CD14-positive monocyte (primary cell): Measurements from ENCODE around the gene DYSF. TPM values are rescaled to one million over a fixed set of nuclear protein-coding genes. Genes with fewer than 3 reads are reported as not detected.

Source experiments
- DNase-seq, 3 donors: peaks; one replicate each; pipeline ENCODE4 v3.0.0-alpha.2; 2011 to 2022
- H2AFZ ChIP-seq: 2 replicates; pipeline ENCODE4 v1.6.0; 2012; ENCODE audit warnings: mild to moderate bottlenecking, low read depth, low read length, inconsistent platforms; ENCODE audit not compliant: insufficient read depth, poor library complexity, severe bottlenecking
- H3K27ac ChIP-seq, 2 donors: 1 replicate in 1 of 2; 2 replicates in 1 of 2; pipeline ENCODE4 v1.5.1; 2012 to 2013; ENCODE audit warnings: low read length in 2 of 2, control low read depth in 1 of 2, inconsistent platforms in 1 of 2, low read depth in 1 of 2, mild to moderate bottlenecking in 1 of 2
- H3K27me3 ChIP-seq, 2 donors: one replicate each; pipeline versions ENCODE4 v1.6.0 to v1.6.1; 2011 to 2013; ENCODE audit warnings: low read length in 2 of 2; ENCODE audit not compliant: control insufficient read depth in 2 of 2, insufficient read depth in 2 of 2
- H3K36me3 ChIP-seq, 2 donors: replicated peaks in 1 of 2; 1 replicate in 1 of 2; 2 replicates in 1 of 2; pipeline versions ENCODE4 v1.5.1 to v1.6.1; 2012 to 2013; ENCODE audit warnings: low read length in 2 of 2, control low read depth in 1 of 2, inconsistent platforms in 1 of 2, mild to moderate bottlenecking in 1 of 2; ENCODE audit not compliant: insufficient read depth in 2 of 2, control insufficient read depth in 1 of 2
- H3K4me1 ChIP-seq, 2 donors: 1 replicate in 1 of 2; 2 replicates in 1 of 2; pipeline versions ENCODE4 v1.5.1 to v1.6.1; 2012 to 2013; ENCODE audit warnings: low read length in 2 of 2, control low read depth in 1 of 2, inconsistent platforms in 1 of 2, mild to moderate bottlenecking in 1 of 2, moderate library complexity in 1 of 2; ENCODE audit not compliant: insufficient read depth in 2 of 2, control insufficient read depth in 1 of 2
- H3K4me2 ChIP-seq: replicated peaks from 2 replicates; pipeline ENCODE3; 2012; ENCODE audit warnings: low read length, moderate library complexity, mild to moderate bottlenecking; ENCODE audit not compliant: poor library complexity, severe bottlenecking; ENCODE audit errors: extremely low read depth
- H3K4me3 ChIP-seq, 3 experiments: fragments of 200-600 bp in 1 of 3; sonication (generic) in 1 of 3; replicated peaks in 1 of 3; 1 replicate in 2 of 3; 2 replicates in 1 of 3; pipeline ENCODE4 v1.5.1; 2011 to 2013; ENCODE audit warnings: low read length in 3 of 3, mild to moderate bottlenecking in 3 of 3, control low read depth in 2 of 3, low read depth in 2 of 3, inconsistent platforms in 1 of 3, moderate library complexity in 1 of 3
- H3K79me2 ChIP-seq: 2 replicates; pipeline ENCODE4 v1.6.0; 2012; ENCODE audit warnings: mild to moderate bottlenecking, control low read depth, inconsistent platforms, low read length, moderate library complexity; ENCODE audit not compliant: insufficient read depth
- H3K9ac ChIP-seq: 2 replicates; pipeline ENCODE4 v1.6.0; 2017; ENCODE audit warnings: low read length, mild to moderate bottlenecking; ENCODE audit not compliant: insufficient read depth, poor library complexity, severe bottlenecking
- H3K9me3 ChIP-seq, 2 donors: replicated peaks in 1 of 2; 1 replicate in 1 of 2; 2 replicates in 1 of 2; pipeline versions ENCODE4 v1.5.1 to v1.6.1; 2012 to 2013; ENCODE audit warnings: low read length in 2 of 2, control low read depth in 1 of 2; ENCODE audit not compliant: control insufficient read depth in 1 of 2, insufficient read depth in 1 of 2
- H4K20me1 ChIP-seq: 2 replicates; pipeline ENCODE4 v1.6.0; 2012; ENCODE audit warnings: mild to moderate bottlenecking, low read length, control low read depth, moderate library complexity; ENCODE audit not compliant: insufficient read depth
- H3K27ac Mint-ChIP-seq, 7 donors: one replicate each; pipeline ENCODE4 v1.8.0; 2020; ENCODE audit warnings: mild to moderate bottlenecking in 7 of 7, mixed read lengths in 7 of 7, moderate library complexity in 6 of 7, inconsistent platforms in 2 of 7
- H3K27me3 Mint-ChIP-seq, 3 donors: one replicate each; pipeline ENCODE4 v1.8.0; 2021 to 2022; ENCODE audit warnings: low read depth in 3 of 3, mild to moderate bottlenecking in 3 of 3, mixed read lengths in 3 of 3, moderate library complexity in 3 of 3, inconsistent platforms in 1 of 3
- H3K36me3 Mint-ChIP-seq, 2 donors: one replicate each; pipeline ENCODE4 v1.8.0; 2020; ENCODE audit warnings: mixed read lengths in 2 of 2, inconsistent platforms in 1 of 2, mild to moderate bottlenecking in 1 of 2
- H3K4me1 Mint-ChIP-seq: one replicate; pipeline ENCODE4 v1.8.0; 2020; ENCODE audit warnings: mild to moderate bottlenecking, mixed read lengths
- H3K4me3 Mint-ChIP-seq, 2 donors: one replicate each; pipeline ENCODE4 v1.8.0; 2020; ENCODE audit warnings: mild to moderate bottlenecking in 2 of 2, mixed read lengths in 2 of 2, moderate library complexity in 1 of 2
- H3K9me3 Mint-ChIP-seq, 7 donors: one replicate each; pipeline ENCODE4 v1.8.0; 2020 to 2022; ENCODE audit warnings: mixed read lengths in 7 of 7, mild to moderate bottlenecking in 6 of 7, moderate library complexity in 6 of 7, inconsistent platforms in 2 of 7
- WGBS: methylation state at CpG from one replicate; pipeline ENCODE4 v1.1.5; 2013; ENCODE audit warnings: missing lambda C conversion rate; ENCODE audit not compliant: insufficient coverage; 5-methylcytosine and 5-hydroxymethylcytosine counted together
- intact Hi-C, 2 donors: fragments of 100-400 bp; cut with micrococcal nuclease; formaldehyde crosslinking; loops; one replicate each; pipeline versions ENCODE4 v1.15.0 to v1.15.1; 2023
- polyA plus RNA-seq, 3 donors: library from polyadenylated mRNA; depleted of rRNA in 1 of 3; unstranded in 2 of 3; stranded (reverse) in 1 of 3; fragments of 300-500 nt in 2 of 3; fragments of >200 nt in 1 of 3; fragmentation: Illumina TruSeq in 2 of 3; gene quantifications; 1 replicate in 2 of 3; 2 replicates in 1 of 3; pipeline ENCODE4 v1.2.3, GENCODE V29; 2012 to 2021
- TF ChIP-seq, protein P1 (sequence below): fragments of 200-600 bp; IDR thresholded peaks from one replicate; pipeline ENCODE4 v1.8.0; 2022; ENCODE audit warnings: antibody characterized with exemption, mild to moderate bottlenecking

Gene DYSF
- polyA plus RNA-seq, 3 donors = 16.1 to 72.5 (median 31.2) TPM

DNA sequence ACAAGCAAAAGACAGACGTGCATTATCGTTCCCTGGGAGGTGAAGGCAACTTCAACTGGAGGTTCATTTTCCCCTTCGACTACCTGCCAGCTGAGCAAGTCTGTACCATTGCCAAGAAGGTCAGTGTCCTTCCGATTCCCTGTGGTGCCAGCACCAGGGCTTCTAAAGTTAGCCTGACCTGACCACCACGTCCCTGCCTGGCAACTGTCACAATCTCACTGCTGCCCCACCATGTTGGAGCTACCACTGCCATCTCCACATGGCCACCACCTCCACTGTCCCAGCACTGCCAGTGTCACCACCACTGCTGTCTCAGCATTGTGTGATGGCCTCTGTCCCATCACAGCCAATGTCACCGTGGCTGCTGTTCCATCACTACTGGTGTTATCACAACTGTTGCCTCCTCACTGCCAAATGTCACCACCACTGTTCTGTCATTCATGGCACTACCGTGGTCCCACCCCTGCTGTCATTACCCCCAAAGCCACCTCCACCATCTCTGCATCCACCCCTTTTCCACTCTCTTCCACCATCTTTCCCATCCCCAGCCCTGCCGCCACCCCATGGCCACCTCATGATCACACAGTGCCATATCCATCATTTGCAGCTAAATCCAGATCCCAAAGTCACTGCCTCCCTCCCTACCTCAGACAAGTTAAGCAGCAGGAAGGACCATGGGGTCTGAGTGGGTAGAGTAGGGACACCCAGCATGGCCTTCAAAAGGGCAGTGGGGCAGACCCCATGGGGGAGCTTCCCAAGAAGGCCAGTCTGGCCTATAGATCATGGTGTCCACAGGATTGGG lies 216.5 kb downstream of the DYSF start:
- Mint-ChIP-seq H3K4me1 (no peaks in the 10 kb centered on the region), H3K36me3 (peaks cover 26 to 90% of the 10 kb centered on the region in 2 donors), H3K27me3 (peaks cover 2 to 4% (median 3%) of the 10 kb centered on the region in 3 donors), H3K9me3 (peaks cover 0 to 2% (median 0%) of the 10 kb centered on the region in 7 donors), H3K27ac (no peak overlapping the region), H3K4me3 (no peak overlapping the region)
- no peaks in the 10 kb centered on the region for H3K4me1 ChIP-seq
- no peaks in the 10 kb centered on the region for H3K27me3 ChIP-seq
- H4K20me1 ChIP-seq = peaks cover 50% of the 10 kb centered on the region
- DNase-seq = no peak
- TF ChIP-seq, protein P1, sequence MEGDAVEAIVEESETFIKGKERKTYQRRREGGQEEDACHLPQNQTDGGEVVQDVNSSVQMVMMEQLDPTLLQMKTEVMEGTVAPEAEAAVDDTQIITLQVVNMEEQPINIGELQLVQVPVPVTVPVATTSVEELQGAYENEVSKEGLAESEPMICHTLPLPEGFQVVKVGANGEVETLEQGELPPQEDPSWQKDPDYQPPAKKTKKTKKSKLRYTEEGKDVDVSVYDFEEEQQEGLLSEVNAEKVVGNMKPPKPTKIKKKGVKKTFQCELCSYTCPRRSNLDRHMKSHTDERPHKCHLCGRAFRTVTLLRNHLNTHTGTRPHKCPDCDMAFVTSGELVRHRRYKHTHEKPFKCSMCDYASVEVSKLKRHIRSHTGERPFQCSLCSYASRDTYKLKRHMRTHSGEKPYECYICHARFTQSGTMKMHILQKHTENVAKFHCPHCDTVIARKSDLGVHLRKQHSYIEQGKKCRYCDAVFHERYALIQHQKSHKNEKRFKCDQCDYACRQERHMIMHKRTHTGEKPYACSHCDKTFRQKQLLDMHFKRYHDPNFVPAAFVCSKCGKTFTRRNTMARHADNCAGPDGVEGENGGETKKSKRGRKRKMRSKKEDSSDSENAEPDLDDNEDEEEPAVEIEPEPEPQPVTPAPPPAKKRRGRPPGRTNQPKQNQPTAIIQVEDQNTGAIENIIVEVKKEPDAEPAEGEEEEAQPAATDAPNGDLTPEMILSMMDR = no peak
- 97% methylated on average over 7 of the region's 8 CpGs for WGBS
- H3K79me2 ChIP-seq = no peaks in the 10 kb centered on the region
- no peak overlapping the region for H3K9ac ChIP-seq
- H3K4me3 ChIP-seq = no peak overlapping the region
- no peak overlapping the region for H2AFZ ChIP-seq
- H3K4me2 ChIP-seq = no peak overlapping the region
- no peak overlapping the region for H3K27ac ChIP-seq
- H3K9me3 ChIP-seq = no peaks in the 10 kb centered on the region
- H3K36me3 ChIP-seq = peaks cover 79 to 100% of the 10 kb centered on the region in 2 donors
- intact Hi-C loops = no loop called here

DNA sequence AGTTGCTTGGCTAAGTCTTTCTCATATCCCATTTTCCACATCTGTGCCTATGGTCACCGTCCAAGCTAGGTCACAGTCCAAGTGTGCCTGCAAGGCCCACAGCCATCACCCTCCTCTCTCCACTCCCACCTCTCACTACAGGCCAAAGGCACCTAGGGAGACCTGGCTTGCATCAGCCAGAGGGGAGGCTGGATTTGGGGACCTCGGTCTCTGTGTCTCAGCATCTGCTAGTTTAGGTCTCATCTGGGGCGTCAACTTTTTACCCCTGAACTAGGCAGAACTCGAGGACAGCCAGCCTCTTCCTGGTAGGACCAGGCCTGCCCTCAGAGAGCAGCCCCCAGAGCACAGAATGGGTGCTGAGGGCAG lies 217.1 kb downstream of the DYSF start:
- no peak overlapping the region for H2AFZ ChIP-seq
- H3K4me2 ChIP-seq = no peak overlapping the region
- 90% methylated on average over 4 of the region's 4 CpGs for WGBS
- peaks cover 75 to 100% of the 10 kb centered on the region in 2 donors for H3K36me3 ChIP-seq
- no peak overlapping the region for H3K9ac ChIP-seq
- H3K27ac ChIP-seq = no peak overlapping the region
- no peaks in the 10 kb centered on the region for H3K4me1 ChIP-seq
- no peak for DNase-seq
- no peaks in the 10 kb centered on the region for H3K9me3 ChIP-seq
- H3K4me3 ChIP-seq = no peak overlapping the region
- peaks cover 0 to 2% (median 0%) of the 10 kb centered on the region in 7 donors for H3K9me3 Mint-ChIP-seq
- no peak overlapping the region for H3K4me3 Mint-ChIP-seq
- TF ChIP-seq, protein P1 = no peak
- no peaks in the 10 kb centered on the region for H3K79me2 ChIP-seq
- H3K27me3 Mint-ChIP-seq = peaks cover 2 to 4% (median 3%) of the 10 kb centered on the region in 3 donors
- H3K36me3 Mint-ChIP-seq = peaks cover 32 to 90% of the 10 kb centered on the region in 2 donors
- intact Hi-C loops = no loop called here
- no peak overlapping the region for H3K27ac Mint-ChIP-seq
- no peaks in the 10 kb centered on the region for H3K4me1 Mint-ChIP-seq
- peaks cover 56% of the 10 kb centered on the region for H4K20me1 ChIP-seq
- H3K27me3 ChIP-seq = no peaks in the 10 kb centered on the region
